DOHH2 (cell line): Measurements from ENCODE around the gene EIF5A2.
A peak's percentile ranks its signal among the peaks of the same experiment; 100 is the strongest.

Experiments
- H3F3A ChIP-seq: fragments of 200-600 bp; sonication (generic), shearing (Covaris generic); 2 replicates; pipeline ENCODE4 v1.6.0; 2016; ENCODE audit warnings: antibody characterized with exemption, mild to moderate bottlenecking; ENCODE audit not compliant: control insufficient read depth, insufficient read depth
- H3K27ac ChIP-seq: fragments of 200-600 bp; sonication (generic); 2 replicates; pipeline ENCODE4 v1.5.1; 2014; ENCODE audit warnings: low read depth, mild to moderate bottlenecking, low read length, moderate library complexity
- H3K27me3 ChIP-seq: fragments of 200-600 bp; sonication (generic); 2 replicates; pipeline ENCODE4 v1.6.1; 2014; ENCODE audit warnings: mild to moderate bottlenecking, low read length, mixed read lengths; ENCODE audit not compliant: control insufficient read depth
- H3K36me3 ChIP-seq: fragments of 200-600 bp; sonication (generic); 2 replicates; pipeline ENCODE4 v1.6.1; 2014; ENCODE audit warnings: mild to moderate bottlenecking, low read length, moderate library complexity, mixed read lengths; ENCODE audit not compliant: control insufficient read depth
- H3K4me1 ChIP-seq: fragments of 200-600 bp; sonication (generic); 2 replicates; pipeline ENCODE4 v1.6.1; 2014; ENCODE audit warnings: mild to moderate bottlenecking, low read length, mixed read lengths; ENCODE audit not compliant: control insufficient read depth
- H3K4me2 ChIP-seq: fragments of 200-600 bp; sonication (generic); 2 replicates; pipeline ENCODE4 v1.6.0; 2014; ENCODE audit warnings: mild to moderate bottlenecking, low read length, moderate library complexity
- H3K4me3 ChIP-seq: fragments of 200-600 bp; sonication (generic); 2 replicates; pipeline ENCODE4 v1.5.1; 2014; ENCODE audit warnings: mild to moderate bottlenecking, low read length, mixed read lengths
- H3K79me2 ChIP-seq: fragments of 200-600 bp; sonication (generic); 2 replicates; pipeline ENCODE4 v1.6.1; 2014; ENCODE audit warnings: mild to moderate bottlenecking, low read length, mixed read lengths; ENCODE audit not compliant: control insufficient read depth
- H3K9me2 ChIP-seq: fragments of 200-600 bp; sonication (generic); replicated peaks from 2 replicates; pipeline ENCODE4 v1.6.1; 2014; ENCODE audit warnings: mild to moderate bottlenecking, low read length, mixed read lengths; ENCODE audit not compliant: control insufficient read depth
- H3K9me3 ChIP-seq: fragments of 200-600 bp; sonication (generic); 2 replicates; pipeline ENCODE4 v1.6.1; 2014; ENCODE audit warnings: antibody characterized with exemption, low read length, mixed read lengths; ENCODE audit not compliant: control insufficient read depth, insufficient read depth
- H4K20me1 ChIP-seq: fragments of 200-600 bp; sonication (generic); 2 replicates; pipeline ENCODE4 v1.6.0; 2014; ENCODE audit warnings: low read depth, mild to moderate bottlenecking, antibody characterized with exemption, low read length, moderate library complexity; ENCODE audit not compliant: control insufficient read depth, insufficient read depth
- CTCF ChIP-seq: fragments of 200-600 bp; sonication (generic); IDR thresholded peaks from one replicate; pipeline ENCODE4 v1.5.1; 2014; ENCODE audit warnings: antibody characterized with exemption, mild to moderate bottlenecking, low read depth, low read length; ENCODE audit not compliant: poor library complexity, severe bottlenecking
- EZH2phosphoT487 ChIP-seq: fragments of 200-600 bp; sonication (generic); IDR thresholded peaks from 2 replicates; pipeline ENCODE4 v1.6.1; 2017; ENCODE audit warnings: borderline replicate concordance, mild to moderate bottlenecking, antibody characterized with exemption, low read length, moderate library complexity, mixed read lengths

EIF5A2 gene

GRCh38 chr3:170868577-170869238 lies 39.7 kb downstream of the EIF5A2 start:
- Histone ChIP-seq H3F3A (peaks cover 60% of the 10 kb centered on the region), H3K27me3 (no peaks in the 10 kb centered on the region), H3K27ac (peak overlapping the region; percentile 84), H3K4me1 (peaks cover 27% of the 10 kb centered on the region), H3K79me2 (peaks cover 35% of the 10 kb centered on the region), H3K4me3 (peak overlapping the region; percentile 83), H3K9me3 (no peaks in the 10 kb centered on the region), H4K20me1 (peaks cover 15% of the 10 kb centered on the region; the same call in 1 of the 2 replicates), H3K4me2 (peak overlapping the region; percentile 87), H3K9me2 (no peaks in the 10 kb centered on the region), H3K36me3 (peaks cover 53% of the 10 kb centered on the region)
- no peak for TF ChIP-seq EZH2phosphoT487
- no peak for TF ChIP-seq CTCF

GRCh38 chr3:170867143-170867937 lies 41.1 kb downstream of the EIF5A2 start:
- peak overlapping the region; percentile 83 for H3K4me3 ChIP-seq
- H3K4me1 ChIP-seq: peaks cover 27% of the 10 kb centered on the region
- no peaks in the 10 kb centered on the region for H3K9me3 ChIP-seq
- no peaks in the 10 kb centered on the region for H3K9me2 ChIP-seq
- no peaks in the 10 kb centered on the region for H3K27me3 ChIP-seq
- peak overlapping the region; percentile 84 for H3K27ac ChIP-seq
- H3K36me3 ChIP-seq: peaks cover 53% of the 10 kb centered on the region
- peak overlapping the region; percentile 87 for H3K4me2 ChIP-seq
- H3K79me2 ChIP-seq: peaks cover 35% of the 10 kb centered on the region
- TF ChIP-seq CTCF (no peak), EZH2phosphoT487 (no peak)
- peaks cover 15% of the 10 kb centered on the region; the same call in 1 of the 2 replicates for H4K20me1 ChIP-seq
- H3F3A ChIP-seq: peaks cover 66% of the 10 kb centered on the region

GRCh38 chr3:170866499-170866898 lies 41.9 kb downstream of the EIF5A2 start:
- H3K36me3 ChIP-seq: peaks cover 53% of the 10 kb centered on the region
- peaks cover 26% of the 10 kb centered on the region for H3K4me1 ChIP-seq
- H4K20me1 ChIP-seq: peaks cover 15% of the 10 kb centered on the region; the same call in 1 of the 2 replicates
- no peaks in the 10 kb centered on the region for H3K27me3 ChIP-seq
- no peaks in the 10 kb centered on the region for H3K9me3 ChIP-seq
- peaks cover 35% of the 10 kb centered on the region for H3K79me2 ChIP-seq
- peaks cover 66% of the 10 kb centered on the region for H3F3A ChIP-seq
- no peaks in the 10 kb centered on the region for H3K9me2 ChIP-seq
- peak overlapping the region; percentile 84 for H3K27ac ChIP-seq
- TF ChIP-seq CTCF (no peak), EZH2phosphoT487 (no peak)
- peak overlapping the region; percentile 83; the same call in 1 of the 2 replicates for H3K4me3 ChIP-seq
- peak overlapping the region; percentile 87 for H3K4me2 ChIP-seq
